ENCODE measurements around the gene COQ10A. TPM values are rescaled to one million over a fixed set of nuclear protein-coding genes. Genes with fewer than 3 reads are reported as not detected.

Gene COQ10A
- total and polyA plus RNA-seq, 9 of the 15 experiments (the other 6 are each of a cell fraction or from before 2014, with no cell fraction given): 3.1 to 26.4 (median 12.7) TPM

DNA sequence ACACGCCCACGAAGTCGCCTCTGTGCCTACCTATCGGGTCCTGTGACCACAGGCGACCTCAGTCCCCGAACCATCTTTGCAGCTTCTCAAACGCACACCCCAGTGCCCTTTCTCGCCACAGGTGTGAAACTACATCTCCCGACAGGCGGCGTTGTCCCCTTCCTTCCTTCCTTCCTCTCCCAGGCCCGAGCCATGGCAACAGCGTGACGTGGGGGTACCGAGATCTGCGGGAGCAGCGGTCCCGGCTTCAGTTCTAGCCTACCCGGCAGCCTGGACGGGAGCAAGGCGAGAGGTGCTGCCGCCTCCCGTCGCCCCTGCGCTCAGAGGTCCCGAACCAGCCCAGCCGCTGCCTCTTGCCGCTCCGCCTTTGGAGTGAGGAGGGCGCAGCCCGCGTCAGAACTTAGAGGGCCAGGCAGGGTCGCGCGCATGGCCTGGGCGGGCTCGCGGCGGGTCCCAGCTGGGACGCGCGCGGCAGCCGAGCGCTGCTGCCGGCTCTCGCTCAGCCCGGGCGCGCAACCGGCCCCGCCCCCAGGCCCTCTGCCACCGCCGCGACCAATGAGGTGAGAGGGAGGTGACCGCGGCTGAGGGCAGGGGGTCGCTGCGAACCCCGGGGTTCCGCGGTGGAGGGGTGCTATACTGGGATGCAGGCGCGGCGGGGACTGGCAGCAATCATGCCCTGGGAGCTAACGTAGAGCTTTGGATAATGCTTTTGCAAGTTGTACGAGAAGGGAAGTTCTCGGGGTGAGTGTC, at the start of gene COQ10A (continued):
- TF ChIP-seq, protein P1, sequence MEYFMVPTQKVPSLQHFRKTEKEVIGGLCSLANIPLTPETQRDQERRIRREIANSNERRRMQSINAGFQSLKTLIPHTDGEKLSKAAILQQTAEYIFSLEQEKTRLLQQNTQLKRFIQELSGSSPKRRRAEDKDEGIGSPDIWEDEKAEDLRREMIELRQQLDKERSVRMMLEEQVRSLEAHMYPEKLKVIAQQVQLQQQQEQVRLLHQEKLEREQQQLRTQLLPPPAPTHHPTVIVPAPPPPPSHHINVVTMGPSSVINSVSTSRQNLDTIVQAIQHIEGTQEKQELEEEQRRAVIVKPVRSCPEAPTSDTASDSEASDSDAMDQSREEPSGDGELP (CRISPR knock-in tag; IDR thresholded peaks at IDR 0.05; ENCODE audit: borderline replicate concordance): peak; percentile 93
- TF ChIP-seq, protein P2, sequence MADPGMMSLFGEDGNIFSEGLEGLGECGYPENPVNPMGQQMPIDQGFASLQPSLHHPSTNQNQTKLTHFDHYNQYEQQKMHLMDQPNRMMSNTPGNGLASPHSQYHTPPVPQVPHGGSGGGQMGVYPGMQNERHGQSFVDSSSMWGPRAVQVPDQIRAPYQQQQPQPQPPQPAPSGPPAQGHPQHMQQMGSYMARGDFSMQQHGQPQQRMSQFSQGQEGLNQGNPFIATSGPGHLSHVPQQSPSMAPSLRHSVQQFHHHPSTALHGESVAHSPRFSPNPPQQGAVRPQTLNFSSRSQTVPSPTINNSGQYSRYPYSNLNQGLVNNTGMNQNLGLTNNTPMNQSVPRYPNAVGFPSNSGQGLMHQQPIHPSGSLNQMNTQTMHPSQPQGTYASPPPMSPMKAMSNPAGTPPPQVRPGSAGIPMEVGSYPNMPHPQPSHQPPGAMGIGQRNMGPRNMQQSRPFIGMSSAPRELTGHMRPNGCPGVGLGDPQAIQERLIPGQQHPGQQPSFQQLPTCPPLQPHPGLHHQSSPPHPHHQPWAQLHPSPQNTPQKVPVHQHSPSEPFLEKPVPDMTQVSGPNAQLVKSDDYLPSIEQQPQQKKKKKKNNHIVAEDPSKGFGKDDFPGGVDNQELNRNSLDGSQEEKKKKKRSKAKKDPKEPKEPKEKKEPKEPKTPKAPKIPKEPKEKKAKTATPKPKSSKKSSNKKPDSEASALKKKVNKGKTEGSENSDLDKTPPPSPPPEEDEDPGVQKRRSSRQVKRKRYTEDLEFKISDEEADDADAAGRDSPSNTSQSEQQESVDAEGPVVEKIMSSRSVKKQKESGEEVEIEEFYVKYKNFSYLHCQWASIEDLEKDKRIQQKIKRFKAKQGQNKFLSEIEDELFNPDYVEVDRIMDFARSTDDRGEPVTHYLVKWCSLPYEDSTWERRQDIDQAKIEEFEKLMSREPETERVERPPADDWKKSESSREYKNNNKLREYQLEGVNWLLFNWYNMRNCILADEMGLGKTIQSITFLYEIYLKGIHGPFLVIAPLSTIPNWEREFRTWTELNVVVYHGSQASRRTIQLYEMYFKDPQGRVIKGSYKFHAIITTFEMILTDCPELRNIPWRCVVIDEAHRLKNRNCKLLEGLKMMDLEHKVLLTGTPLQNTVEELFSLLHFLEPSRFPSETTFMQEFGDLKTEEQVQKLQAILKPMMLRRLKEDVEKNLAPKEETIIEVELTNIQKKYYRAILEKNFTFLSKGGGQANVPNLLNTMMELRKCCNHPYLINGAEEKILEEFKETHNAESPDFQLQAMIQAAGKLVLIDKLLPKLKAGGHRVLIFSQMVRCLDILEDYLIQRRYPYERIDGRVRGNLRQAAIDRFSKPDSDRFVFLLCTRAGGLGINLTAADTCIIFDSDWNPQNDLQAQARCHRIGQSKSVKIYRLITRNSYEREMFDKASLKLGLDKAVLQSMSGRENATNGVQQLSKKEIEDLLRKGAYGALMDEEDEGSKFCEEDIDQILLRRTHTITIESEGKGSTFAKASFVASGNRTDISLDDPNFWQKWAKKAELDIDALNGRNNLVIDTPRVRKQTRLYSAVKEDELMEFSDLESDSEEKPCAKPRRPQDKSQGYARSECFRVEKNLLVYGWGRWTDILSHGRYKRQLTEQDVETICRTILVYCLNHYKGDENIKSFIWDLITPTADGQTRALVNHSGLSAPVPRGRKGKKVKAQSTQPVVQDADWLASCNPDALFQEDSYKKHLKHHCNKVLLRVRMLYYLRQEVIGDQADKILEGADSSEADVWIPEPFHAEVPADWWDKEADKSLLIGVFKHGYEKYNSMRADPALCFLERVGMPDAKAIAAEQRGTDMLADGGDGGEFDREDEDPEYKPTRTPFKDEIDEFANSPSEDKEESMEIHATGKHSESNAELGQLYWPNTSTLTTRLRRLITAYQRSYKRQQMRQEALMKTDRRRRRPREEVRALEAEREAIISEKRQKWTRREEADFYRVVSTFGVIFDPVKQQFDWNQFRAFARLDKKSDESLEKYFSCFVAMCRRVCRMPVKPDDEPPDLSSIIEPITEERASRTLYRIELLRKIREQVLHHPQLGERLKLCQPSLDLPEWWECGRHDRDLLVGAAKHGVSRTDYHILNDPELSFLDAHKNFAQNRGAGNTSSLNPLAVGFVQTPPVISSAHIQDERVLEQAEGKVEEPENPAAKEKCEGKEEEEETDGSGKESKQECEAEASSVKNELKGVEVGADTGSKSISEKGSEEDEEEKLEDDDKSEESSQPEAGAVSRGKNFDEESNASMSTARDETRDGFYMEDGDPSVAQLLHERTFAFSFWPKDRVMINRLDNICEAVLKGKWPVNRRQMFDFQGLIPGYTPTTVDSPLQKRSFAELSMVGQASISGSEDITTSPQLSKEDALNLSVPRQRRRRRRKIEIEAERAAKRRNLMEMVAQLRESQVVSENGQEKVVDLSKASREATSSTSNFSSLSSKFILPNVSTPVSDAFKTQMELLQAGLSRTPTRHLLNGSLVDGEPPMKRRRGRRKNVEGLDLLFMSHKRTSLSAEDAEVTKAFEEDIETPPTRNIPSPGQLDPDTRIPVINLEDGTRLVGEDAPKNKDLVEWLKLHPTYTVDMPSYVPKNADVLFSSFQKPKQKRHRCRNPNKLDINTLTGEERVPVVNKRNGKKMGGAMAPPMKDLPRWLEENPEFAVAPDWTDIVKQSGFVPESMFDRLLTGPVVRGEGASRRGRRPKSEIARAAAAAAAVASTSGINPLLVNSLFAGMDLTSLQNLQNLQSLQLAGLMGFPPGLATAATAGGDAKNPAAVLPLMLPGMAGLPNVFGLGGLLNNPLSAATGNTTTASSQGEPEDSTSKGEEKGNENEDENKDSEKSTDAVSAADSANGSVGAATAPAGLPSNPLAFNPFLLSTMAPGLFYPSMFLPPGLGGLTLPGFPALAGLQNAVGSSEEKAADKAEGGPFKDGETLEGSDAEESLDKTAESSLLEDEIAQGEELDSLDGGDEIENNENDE (IDR thresholded peaks at IDR 0.05; ENCODE audit: low read depth, low read length): no peak
- TF ChIP-seq PHF21A (IDR thresholded peaks at IDR 0.05; ENCODE audit: borderline replicate concordance, low read depth): no peak
- peak; percentile 98 for TF ChIP-seq CTBP1 (IDR thresholded peaks at IDR 0.05; ENCODE audit: borderline replicate concordance)
- no peak for TF ChIP-seq MTF1 (CRISPR knock-in tag; IDR thresholded peaks at IDR 0.05; ENCODE audit: borderline replicate concordance)
- peak; percentile 92; the same call in 1 of the 2 replicates for TF ChIP-seq MTA3 (IDR thresholded peaks at IDR 0.05; ENCODE audit: borderline replicate concordance)
- TF ChIP-seq HEY1 (CRISPR knock-in tag; IDR thresholded peaks at IDR 0.05; ENCODE audit: borderline replicate concordance): no peak
- TF ChIP-seq TSC22D4 (tag; IDR thresholded peaks at IDR 0.05): no peak
- peak; percentile 87 for TF ChIP-seq RB1 (IDR thresholded peaks at IDR 0.05; ENCODE audit: low read depth)
- TF ChIP-seq, protein P3, sequence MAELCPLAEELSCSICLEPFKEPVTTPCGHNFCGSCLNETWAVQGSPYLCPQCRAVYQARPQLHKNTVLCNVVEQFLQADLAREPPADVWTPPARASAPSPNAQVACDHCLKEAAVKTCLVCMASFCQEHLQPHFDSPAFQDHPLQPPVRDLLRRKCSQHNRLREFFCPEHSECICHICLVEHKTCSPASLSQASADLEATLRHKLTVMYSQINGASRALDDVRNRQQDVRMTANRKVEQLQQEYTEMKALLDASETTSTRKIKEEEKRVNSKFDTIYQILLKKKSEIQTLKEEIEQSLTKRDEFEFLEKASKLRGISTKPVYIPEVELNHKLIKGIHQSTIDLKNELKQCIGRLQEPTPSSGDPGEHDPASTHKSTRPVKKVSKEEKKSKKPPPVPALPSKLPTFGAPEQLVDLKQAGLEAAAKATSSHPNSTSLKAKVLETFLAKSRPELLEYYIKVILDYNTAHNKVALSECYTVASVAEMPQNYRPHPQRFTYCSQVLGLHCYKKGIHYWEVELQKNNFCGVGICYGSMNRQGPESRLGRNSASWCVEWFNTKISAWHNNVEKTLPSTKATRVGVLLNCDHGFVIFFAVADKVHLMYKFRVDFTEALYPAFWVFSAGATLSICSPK (IDR thresholded peaks at IDR 0.05; ENCODE audit: borderline replicate concordance): no peak
- 0 out of 2 replicates have a peak, but pooled peaks have one; percentile 40 for TF ChIP-seq CBFB (CRISPR knock-in tag; IDR thresholded peaks at IDR 0.05)
- TF ChIP-seq ZNF589 (CRISPR knock-in tag; IDR thresholded peaks at IDR 0.05; ENCODE audit: low read depth): no peak
- TF ChIP-seq CBX3 (IDR thresholded peaks at IDR 0.05; ENCODE audit: borderline replicate concordance in 1 of 2, low read length in 2 of 2): 0 out of 3 replicates have a peak, but pooled peaks of 1 of the 2 experiments have one; percentile 30

Measured in K562 (cell line).